GM20431 (cell line): ENCODE measurements around the gene MATN3.
"Not testable (repeated sequence)": the region's sequence is repeated elsewhere in the genome, so short reads cannot be mapped to it uniquely, and the experiment has no call there.

Source experiments
- in situ Hi-C: fragments of 300-500 bp; cut with MseI, MboI; formaldehyde crosslinking; loops from one replicate; pipeline ENCODE4 v1.15.0; 2020; ENCODE audit warnings: low sequenced_read_pairs; ENCODE audit not compliant: unreplicated experiment

Gene MATN3, protein sequence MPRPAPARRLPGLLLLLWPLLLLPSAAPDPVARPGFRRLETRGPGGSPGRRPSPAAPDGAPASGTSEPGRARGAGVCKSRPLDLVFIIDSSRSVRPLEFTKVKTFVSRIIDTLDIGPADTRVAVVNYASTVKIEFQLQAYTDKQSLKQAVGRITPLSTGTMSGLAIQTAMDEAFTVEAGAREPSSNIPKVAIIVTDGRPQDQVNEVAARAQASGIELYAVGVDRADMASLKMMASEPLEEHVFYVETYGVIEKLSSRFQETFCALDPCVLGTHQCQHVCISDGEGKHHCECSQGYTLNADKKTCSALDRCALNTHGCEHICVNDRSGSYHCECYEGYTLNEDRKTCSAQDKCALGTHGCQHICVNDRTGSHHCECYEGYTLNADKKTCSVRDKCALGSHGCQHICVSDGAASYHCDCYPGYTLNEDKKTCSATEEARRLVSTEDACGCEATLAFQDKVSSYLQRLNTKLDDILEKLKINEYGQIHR

DNA sequence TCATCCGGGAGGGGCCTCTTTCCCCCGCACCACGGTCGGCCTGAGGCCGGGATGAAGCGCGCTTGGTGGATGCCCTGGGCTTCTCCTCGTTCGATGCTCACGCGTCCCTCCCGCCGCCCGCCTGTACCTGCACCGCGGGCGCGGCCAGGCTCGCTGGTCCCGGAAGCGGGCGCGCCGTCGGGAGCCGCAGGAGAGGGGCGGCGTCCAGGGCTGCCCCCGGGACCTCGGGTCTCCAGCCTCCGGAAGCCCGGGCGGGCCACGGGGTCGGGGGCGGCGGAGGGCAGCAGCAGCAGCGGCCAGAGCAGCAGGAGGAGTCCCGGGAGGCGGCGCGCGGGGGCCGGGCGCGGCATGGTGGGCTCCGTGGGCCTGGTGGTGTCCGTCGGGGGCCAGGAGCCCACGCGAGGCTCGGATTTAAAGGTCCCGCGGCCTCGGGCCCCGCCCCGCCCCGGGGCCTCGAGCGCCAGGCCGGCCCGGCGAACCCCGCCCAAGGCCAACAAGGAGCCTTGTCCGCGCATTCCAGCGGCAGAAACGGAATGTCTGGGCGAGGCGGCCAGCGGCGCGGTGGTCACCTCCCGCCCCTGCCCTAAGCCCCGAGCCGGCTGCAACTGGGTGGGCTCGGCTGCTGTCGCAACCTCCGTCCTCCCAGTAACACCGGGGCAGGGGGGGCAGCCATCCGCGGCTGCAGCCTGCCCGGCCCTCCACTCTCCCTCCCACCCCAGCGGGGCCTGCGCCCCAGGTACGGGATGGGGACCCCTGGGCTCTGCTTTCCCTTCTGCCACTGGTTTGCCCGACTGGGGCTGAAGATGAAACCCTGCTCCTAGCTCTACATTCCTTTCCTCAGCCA, at the start of gene MATN3:
TSS of gene MATN3 (minus strand) at position 387 of the 844 bp plus-strand sequence. CDS start at position 350, 37 bp downstream.
- in situ Hi-C loops: loop anchor here (10.0 kb wide), 1 partner anchor 82 kb away; no protein-coding TSS in a partner anchor

DNA sequence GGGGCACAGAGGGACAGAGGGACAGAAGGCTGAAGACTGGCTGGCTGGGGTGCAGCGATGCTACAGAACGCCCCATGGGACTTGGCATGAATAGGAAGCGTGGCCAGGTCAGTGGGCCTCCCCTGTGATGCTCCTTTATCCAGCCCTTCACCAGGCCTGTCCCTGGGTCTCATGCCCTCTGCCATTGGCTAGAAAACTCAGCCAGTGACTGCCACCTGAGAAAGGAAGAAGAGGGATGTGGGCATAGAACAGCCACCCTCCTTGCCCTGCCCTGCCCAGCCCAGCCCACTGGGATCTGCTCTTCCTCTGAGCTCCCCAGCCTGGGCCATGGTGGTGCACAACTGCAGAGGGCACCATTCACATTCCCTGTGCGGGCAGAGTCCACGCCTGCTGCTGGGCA, 49.5 kb upstream of the MATN3 start:
- in situ Hi-C loops: no loop called here

DNA sequence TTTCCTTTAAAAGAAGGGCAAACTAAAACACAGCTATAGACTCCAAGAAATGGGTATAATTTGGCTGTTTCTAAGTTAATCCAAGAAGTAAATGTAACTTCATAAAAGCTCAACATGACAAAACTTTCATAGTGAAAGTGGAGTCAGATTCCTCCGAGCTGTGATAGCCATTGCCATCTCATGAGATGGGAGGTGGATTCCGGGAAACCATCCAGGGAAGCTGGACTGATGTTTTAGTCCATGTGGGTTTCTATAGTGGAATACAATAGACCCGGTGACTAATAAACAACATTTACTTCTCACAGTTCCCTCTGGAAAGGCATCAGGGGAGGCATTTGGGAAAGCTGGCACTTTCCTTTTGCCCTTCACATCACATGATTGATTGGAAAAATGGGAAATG, 49.0 kb upstream of the MATN3 start:
- in situ Hi-C loops: no loop called here

DNA sequence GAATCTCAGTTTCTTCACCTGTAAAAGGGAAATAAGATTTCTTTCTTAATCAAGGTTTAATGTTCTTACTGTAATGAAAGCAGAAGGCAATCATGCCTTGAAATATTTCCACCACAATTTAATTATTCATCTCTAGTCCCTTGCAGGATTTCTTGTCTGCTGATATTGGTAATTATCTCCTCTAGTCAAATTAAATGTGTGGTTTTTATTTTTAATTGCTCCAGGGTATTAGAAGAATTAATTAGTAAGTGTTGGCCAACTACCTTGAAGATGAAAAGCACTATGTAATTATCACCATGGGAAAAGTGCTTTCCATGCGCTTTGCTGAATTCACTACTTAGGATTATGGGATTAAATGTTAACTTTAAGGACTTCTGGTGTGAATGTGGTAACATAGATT, 47.6 kb upstream of the MATN3 start:
- in situ Hi-C loops: no loop called here

DNA sequence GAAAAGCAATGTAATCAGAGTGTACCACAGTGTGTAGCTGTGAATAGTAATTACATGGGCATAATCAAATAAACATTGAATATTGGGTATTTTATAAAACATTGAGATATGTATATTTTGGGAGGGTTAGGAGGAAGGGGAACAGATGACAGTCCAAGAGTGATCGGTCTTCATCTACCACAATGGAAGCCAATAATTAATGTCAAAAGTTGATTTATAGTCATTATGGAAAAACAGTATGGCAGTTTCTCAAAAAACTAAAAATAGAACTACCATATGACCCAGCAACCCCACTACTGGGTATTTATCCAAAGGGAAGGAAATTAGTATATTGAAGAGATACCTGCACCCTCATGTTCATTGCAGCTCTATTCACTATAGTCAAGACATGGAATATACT, 44.8 kb upstream of the MATN3 start:
- in situ Hi-C loops: no loop called here

DNA sequence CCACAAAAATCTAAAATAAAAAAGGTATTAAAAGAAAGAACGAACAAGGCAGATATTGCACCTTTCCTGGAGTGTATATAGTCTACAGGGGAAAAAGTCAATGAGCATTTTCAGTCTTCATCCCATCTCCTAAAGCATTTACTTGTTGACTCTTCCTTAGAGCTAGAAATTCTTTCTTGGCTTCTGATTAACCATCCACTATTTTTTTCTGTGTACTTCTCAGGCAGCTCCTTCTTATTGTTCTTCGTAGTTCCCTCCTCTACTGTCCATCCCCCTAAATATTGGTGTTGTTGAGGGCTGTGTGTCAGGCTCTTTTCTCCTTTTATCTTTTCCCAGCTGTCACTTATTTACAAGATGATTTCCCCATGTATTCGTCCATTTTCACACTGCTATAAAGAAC, 42.5 kb upstream of the MATN3 start:
- in situ Hi-C loops: no loop called here

DNA sequence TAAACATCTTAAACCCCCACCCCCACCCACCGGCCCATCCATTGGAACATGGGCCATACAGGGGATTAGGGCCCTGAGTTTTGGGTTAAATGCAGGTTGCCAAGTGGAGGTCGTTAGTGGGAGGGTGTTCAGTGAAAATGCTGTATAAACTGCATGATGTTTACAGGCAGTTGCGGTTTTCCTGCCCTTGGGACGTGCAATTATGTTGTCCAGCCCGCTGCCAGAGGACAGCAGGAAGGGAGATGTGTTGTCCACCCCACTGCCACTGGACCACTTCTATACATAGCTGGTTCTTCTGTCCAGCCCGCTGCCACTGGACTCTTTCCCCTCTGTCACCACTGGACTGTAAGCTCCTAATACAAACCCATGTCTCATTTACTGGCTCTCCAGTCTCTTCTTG, 41.7 kb upstream of the MATN3 start:
- in situ Hi-C loops: no loop called here

DNA sequence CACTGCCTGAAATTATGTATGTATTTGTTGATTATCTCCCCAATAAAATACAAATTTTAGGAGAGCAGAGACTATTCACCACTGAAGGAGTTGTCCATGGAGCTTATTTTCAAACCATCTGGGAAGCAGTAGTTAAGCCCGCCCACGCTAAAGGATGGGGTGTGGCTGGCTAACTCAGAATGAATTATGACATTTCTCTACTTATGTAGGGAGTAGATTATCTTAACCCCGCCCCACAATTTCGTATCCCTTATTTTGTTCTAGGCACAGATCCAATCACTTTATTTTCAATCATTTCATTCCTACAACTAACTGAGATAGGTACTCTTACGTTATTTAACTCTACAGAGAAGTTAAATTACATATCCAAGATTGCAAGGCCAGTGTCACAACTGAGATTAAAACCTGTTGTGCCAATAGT, 40.4 kb upstream of the MATN3 start:
- in situ Hi-C loops: no loop called here

DNA sequence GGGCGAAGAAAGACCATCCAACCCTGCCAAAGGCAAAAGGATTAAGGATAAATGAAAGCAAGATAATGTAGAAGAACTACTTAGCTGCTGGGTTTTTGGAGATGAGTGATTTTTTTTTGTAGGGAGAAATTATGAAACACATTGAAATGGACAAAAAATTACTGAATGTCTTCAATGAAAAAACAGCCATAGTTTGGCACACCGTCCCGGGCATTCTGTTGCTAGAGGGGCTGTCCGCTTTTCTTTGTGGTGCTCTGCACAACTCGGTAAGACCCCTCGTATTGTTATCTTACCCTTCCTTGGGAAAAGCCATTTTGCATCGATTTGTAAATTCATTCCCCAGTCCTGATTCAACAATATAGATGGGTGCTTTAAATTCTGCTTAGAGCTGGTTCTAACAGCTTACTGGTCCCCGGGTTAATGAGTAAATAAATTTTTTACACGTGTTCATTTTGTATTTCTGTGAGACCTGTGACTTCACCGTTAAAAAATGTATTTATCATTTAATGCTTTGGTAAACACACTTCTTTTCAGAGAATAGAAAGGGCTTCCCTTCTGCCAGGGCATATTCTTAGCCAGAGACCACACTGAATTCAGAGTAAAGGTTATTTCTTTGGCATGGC, 39.9 kb upstream of the MATN3 start:
- in situ Hi-C loops: no loop called here

DNA sequence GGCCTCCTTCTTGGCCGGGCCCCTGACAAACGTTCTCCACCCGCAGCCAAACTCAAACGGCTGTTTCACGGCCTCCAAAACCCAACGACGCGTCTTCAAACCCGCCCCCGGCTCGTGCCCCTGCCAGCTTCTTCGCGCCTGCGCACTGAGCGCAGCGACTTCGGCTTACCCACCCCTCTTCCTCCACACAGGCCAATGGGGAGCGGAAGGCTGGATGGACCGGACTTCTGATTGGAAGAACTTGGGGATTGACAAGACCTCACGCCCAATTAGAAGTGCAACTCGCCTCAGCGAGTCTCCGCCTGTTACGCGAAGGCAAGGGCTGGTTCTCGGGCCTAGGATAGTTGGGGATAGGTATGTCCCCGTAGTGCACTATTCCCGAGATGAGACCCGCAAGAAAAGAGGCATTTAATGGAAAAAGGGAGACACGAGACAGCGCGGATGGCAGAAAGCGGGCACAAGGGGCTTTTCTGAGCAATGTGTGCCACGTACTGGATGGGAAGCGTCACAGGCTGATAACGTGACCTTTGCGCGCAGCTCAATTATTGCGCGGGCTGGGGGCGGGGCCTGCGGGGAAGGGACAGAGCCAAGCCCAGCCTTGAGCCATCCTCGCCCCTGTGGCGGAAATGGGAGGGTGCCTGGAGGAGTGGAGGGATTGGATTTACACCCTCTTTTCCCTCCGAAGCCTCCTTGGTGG, 39.2 kb upstream of the MATN3 start, which contains the start of gene LAPTM4A:
TSS of gene LAPTM4A (minus strand) at position 97 of the 697 bp plus-strand sequence. CDS start 108 bp downstream, outside the sequence.
- in situ Hi-C loops: no loop called here

DNA sequence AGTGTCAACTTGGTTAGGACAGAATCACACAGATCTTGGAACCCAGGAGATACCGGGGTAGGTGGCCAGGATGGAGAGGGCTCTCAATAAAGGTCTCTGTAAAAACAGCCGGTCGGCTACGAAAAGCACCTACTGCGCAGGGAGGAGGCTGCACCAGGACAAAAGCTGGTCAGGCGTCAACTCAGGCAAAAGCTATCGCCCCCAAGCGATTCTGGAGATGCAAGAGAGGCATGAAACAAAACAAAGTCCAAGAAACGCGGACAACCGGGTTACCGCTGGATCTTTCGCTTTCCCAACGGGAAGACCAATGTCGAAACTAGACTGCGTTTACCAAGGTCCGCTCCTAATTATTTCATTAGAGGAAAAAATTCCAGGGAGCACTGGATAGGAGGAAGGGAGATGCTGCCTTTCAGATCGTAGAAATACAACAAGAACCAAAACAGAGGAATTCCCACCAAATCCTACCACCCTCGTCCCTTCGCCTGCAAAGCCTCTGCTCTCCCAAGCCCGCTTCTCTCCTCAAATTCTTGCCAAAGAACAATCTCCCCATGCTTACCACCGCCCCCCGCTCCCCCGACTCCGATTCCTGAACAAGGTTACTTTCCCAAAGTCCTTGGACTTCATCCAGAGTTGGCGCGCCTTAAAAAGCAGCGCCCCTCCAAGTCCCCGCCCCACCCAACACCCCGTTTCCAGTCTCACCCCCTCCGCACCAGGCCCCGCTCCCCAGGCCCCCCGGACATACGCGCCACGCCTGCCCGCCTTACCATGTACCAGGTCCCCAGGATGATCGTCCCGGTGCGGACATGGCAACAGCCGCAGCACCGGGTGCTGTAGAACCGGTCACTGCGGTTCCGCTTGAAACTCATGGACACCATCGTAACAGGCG, 38.4 kb upstream of the MATN3 start:
- in situ Hi-C loops: no loop called here

DNA sequence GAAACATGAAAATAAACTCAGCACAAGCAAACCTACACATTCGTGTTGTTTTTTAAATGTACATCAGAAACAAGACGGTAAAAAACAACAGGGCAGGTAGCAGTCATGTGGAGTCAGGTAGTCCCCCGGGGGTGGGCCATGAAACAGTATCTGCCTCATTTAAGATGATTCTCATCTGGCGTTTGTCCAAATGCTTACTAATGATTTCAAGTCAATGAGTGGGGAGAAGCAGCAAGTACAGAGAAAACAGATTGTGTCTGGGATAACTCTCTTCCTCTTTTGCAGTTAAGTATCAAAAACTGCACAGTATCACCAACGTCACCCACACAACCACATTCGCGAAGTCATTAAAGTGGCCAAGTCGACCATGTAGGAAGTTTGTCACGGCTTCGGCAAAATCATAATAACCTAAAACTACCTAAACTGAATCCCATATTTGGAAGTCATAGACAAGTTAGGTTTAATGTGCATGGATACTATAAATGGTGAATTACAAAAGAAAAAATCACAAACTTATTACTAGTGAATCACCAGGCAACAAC, 37.7 kb upstream of the MATN3 start:
- in situ Hi-C loops: no loop called here

DNA sequence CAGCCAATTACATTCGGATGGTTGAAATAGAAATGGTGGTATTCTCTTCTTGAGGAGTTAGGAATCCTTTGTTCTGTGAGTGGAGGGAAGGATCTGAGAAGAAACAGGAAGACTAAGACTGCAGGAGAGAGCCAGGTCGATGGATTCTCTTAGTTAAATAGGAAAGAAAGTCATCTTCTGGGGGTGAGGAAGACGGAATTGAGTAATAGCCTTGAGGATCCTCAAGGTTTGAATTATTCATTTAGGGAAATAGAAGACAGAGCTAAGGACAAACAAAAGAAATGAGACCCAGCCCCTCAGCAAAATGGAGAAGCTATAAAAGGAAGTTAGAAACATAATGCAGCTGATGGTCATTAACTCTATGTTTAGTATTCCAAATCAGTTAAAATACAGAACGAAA, 37.2 kb upstream of the MATN3 start:
- in situ Hi-C loops: no loop called here

DNA sequence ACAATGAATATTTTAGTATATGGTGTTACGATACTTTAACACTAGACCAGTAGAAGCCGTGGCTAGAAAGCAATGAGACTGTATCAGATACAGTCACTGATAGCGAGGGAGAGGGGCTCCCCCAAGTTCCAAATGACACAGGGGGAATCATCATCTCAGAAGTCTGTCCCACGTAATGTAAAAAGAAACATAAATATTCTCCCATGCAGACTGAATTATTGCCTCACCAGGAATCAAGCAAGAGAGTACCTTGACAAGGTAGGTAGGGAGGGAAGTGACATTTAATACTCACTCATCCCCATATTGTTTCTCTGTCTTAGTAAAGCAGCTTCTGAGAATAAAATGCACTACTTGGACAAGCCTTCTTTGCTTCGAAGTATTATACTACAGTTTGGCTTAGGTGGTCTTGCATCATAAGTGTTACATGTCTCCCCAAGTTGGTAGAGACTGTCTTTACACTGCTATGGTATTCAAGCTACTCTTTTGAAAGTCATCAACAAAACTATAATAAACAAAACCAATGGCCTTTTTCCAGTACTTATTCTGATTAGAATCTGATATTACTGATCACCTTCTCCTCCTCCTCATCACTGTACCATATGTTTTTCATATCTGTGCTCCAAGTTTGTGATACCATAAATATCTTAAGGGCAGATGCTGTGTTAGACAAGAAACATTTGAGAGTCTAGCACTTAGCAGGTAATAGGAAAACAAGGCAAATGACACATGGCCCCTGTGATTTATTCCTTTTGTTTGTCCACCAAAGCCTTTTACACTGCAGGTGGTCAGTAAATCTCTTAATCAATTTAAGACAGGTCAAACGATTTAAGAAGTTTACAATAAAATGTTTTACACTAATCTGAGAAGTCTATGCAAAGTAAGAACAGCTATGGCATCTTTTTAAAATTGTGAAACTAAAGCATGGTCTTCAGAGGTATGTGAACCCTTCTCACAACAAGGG, 36.3 kb upstream of the MATN3 start:
- in situ Hi-C loops: no loop called here

DNA sequence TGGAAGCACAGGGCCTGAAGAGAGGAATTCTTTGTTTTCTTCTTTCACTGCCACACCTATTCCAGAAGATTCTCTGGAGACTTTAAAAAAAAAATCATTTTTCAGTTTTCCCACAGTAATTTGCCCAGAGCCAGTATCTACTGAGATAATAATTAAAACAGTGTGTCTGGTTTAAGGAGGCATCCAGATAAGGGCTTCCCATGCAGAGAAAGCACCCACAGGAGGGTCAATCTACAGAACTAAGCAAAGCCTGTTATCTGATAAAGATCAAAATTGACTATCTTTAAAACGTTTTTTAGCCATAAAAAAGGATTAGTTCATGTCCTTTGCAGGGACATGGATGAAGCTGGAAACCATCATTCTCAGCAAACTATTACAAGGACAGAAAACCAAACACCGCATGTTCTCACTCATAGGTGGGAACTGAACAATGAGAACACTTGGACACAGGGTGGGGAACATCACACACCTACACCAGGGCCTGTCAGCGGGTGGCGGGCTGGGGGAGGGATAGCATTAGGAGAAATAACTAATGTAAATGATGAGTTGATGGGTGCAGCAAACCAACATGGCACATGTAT, 33.3 kb upstream of the MATN3 start:
- in situ Hi-C loops: not testable (repeated sequence)

DNA sequence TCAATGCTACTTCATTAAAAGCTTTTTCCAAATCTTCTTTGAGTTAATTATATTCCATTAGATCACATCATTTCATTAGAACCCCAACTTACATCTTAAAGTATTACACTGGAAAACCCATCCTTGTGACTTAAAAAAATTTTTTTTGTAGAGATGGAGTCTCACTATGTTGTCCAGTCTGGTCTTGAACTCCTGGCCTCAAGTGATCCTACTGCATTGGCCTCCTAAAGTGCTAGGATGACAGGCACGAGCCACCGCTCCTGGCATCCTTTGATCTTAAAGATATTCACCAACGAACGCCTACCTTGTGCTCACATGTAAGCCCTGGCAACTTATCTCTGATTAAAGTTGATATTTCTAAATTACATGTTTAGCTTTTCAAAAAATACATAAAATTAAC, 32.3 kb upstream of the MATN3 start:
- in situ Hi-C loops: no loop called here

DNA sequence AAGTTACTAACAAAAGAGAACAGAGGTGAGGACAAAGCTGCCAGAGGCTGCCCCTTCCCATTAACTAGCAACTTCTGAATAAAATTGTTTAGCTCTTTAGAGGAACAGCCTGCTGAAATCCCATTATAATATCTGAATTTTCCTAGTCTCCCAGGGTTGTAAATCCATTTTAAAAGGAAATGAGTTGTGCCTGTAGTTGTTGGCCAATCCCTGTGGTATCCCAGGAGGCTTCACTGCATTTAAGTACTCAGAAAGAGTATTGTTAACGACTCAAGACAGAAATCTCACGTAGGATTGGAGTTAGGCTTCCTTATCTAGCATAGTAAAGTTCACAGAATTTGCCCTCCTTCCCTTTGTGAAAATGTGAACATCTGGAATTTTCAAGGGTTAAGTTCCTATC, 30.1 kb upstream of the MATN3 start:
- in situ Hi-C loops: no loop called here
